EH (cell line): ENCODE data around the gene NOS1AP.

Experiments used
- DNase-seq: peaks from one replicate; pipeline ENCODE4 v3.0.0-alpha.2; 2015; ENCODE audit warnings: low read depth

NOS1AP gene

GRCh38 chr1:162138112-162138511, 68.6 kb downstream of the NOS1AP start:
- no peak for DNase-seq

GRCh38 chr1:162138599-162139181, 69.2 kb downstream of the NOS1AP start:
- DNase-seq: no peak

- DNase-seq: no peak
Observed at GRCh38 chr1:162139211-162139610, 69.7 kb downstream of the NOS1AP start.

- DNase-seq: peak; percentile 83
Observed at GRCh38 chr1:162141281-162142054, 72.0 kb downstream of the NOS1AP start.

- DNase-seq: no peak
Observed at GRCh38 chr1:162142968-162143367, 73.5 kb downstream of the NOS1AP start.

- DNase-seq: no peak
Observed at GRCh38 chr1:162144268-162144667, 74.8 kb downstream of the NOS1AP start.

- no peak for DNase-seq
Observed at GRCh38 chr1:162144853-162145252, 75.4 kb downstream of the NOS1AP start.

- no peak for DNase-seq
Observed at GRCh38 chr1:162145280-162145965, 75.9 kb downstream of the NOS1AP start.

GRCh38 chr1:162145966-162146696, 76.6 kb downstream of the NOS1AP start:
- DNase-seq: no peak

- DNase-seq: no peak
Observed at GRCh38 chr1:162147760-162148159, 78.3 kb downstream of the NOS1AP start.

- no peak for DNase-seq
Observed at GRCh38 chr1:162150112-162150511, 80.6 kb downstream of the NOS1AP start.

- DNase-seq: no peak
Observed at GRCh38 chr1:162151900-162152829, 82.7 kb downstream of the NOS1AP start.

- no peak for DNase-seq
Observed at GRCh38 chr1:162153374-162153773, 83.9 kb downstream of the NOS1AP start.

- no peak for DNase-seq
Observed at GRCh38 chr1:162157469-162157868, 88.0 kb downstream of the NOS1AP start.

- no peak for DNase-seq
Observed at GRCh38 chr1:162158624-162159271, 89.3 kb downstream of the NOS1AP start.

GRCh38 chr1:162159515-162159914, 90.0 kb downstream of the NOS1AP start:
- no peak for DNase-seq

- DNase-seq: peak; percentile 67
Observed at GRCh38 chr1:162161916-162162550, 92.5 kb downstream of the NOS1AP start.

GRCh38 chr1:162165528-162165927, 96.0 kb downstream of the NOS1AP start:
- no peak for DNase-seq

- DNase-seq: no peak
Observed at GRCh38 chr1:162166917-162167615, 97.6 kb downstream of the NOS1AP start.

- no peak for DNase-seq
Observed at GRCh38 chr1:162168261-162168660, 98.8 kb downstream of the NOS1AP start.
